ENCODE data around the gene PAPLN.
"Not testable (repeated sequence)": the region's sequence is repeated elsewhere in the genome, so short reads cannot be mapped to it uniquely, and the experiment has no call there.

The PAPLN gene

GRCh38 chr14:73237219-73237785 is at the start of gene PAPLN:
PAPLN (plus strand) TSS chr14:73237506; CDS start chr14:73239779, 2,273 bp downstream.
- TF ChIP-seq CTCF (IDR thresholded peaks at IDR 0.05; ENCODE audit: borderline replicate concordance, insufficient read depth, low read depth, low read length), result no peak
- H3K4me3 ChIP-seq (ENCODE audit: low read depth, low read length), result peak within 1 kb of the TSS; percentile 13

- TF ChIP-seq CTCF (IDR thresholded peaks at IDR 0.05; ENCODE audit: borderline replicate concordance, insufficient read depth, low read depth, low read length), result no peak
Observed at GRCh38 chr14:73188501-73188911, 48.8 kb upstream of the PAPLN start.

GRCh38 chr14:73189651-73190050 is 47.7 kb upstream of the PAPLN start:
- TF ChIP-seq CTCF (IDR thresholded peaks at IDR 0.05; ENCODE audit: borderline replicate concordance, insufficient read depth, low read depth, low read length), result no peak

More at GRCh38 chr14:73188501-73188911, 48.8 kb upstream of the PAPLN start:
- H3K4me3 ChIP-seq (ENCODE audit: low read depth, low read length), result no peak overlapping the region

GRCh38 chr14:73191441-73191840 is 45.9 kb upstream of the PAPLN start:
- no peak overlapping the region for H3K4me3 ChIP-seq (ENCODE audit: low read depth, low read length)
- TF ChIP-seq CTCF (IDR thresholded peaks at IDR 0.05; ENCODE audit: borderline replicate concordance, insufficient read depth, low read depth, low read length), result no peak

More at GRCh38 chr14:73189651-73190050, 47.7 kb upstream of the PAPLN start:
- H3K4me3 ChIP-seq (ENCODE audit: low read depth, low read length), result no peak overlapping the region

- H3K4me3 ChIP-seq (ENCODE audit: low read depth, low read length), result not testable (repeated sequence)
Observed at GRCh38 chr14:73194306-73194705, 43.0 kb upstream of the PAPLN start.

- no peak for TF ChIP-seq CTCF (IDR thresholded peaks at IDR 0.05; ENCODE audit: borderline replicate concordance, insufficient read depth, low read depth, low read length)
- H3K4me3 ChIP-seq (ENCODE audit: low read depth, low read length), result no peak overlapping the region
Observed at GRCh38 chr14:73198253-73198652, 39.1 kb upstream of the PAPLN start.

- no peak overlapping the region for H3K4me3 ChIP-seq (ENCODE audit: low read depth, low read length)
- no peak for TF ChIP-seq CTCF (IDR thresholded peaks at IDR 0.05; ENCODE audit: borderline replicate concordance, insufficient read depth, low read depth, low read length)
Observed at GRCh38 chr14:73203527-73203926, 33.8 kb upstream of the PAPLN start.

Measured in GM12875 (cell line).